Peyer's patch (tissue), 4 donors: ENCODE data around the gene NAB1. TPM values are rescaled to one million over a fixed set of nuclear protein-coding genes. Genes with fewer than 3 reads are reported as not detected.
"Not testable (repeated sequence)": the region's sequence is repeated elsewhere in the genome, so short reads cannot be mapped to it uniquely, and the experiment has no call there.

ENCODE experiments used
- DNase-seq, 3 donors: peaks; one replicate each; pipeline ENCODE4 v3.0.0-alpha.2; 2017 to 2019
- H3K27ac ChIP-seq, 4 donors: fragments of 200-600 bp; sonication (generic); one replicate each; pipeline ENCODE4 v1.5.1; 2016 to 2019
- H3K27me3 ChIP-seq, 2 donors: fragments of 200-600 bp; sonication (generic); one replicate each; pipeline ENCODE4 v1.5.1; 2019
- H3K36me3 ChIP-seq, 3 donors: fragments of 200-600 bp; sonication (generic); one replicate each; pipeline ENCODE4 v1.5.1; 2016 to 2019
- H3K4me1 ChIP-seq, 4 donors: fragments of 200-600 bp; sonication (generic); one replicate each; pipeline ENCODE4 v1.5.1; 2016 to 2019
- H3K4me3 ChIP-seq, 4 donors: fragments of 200-600 bp; sonication (generic); 1 replicate in 3 of 4; 2 replicates in 1 of 4; pipeline ENCODE4 v1.5.1; 2016 to 2019; ENCODE audit warnings: mild to moderate bottlenecking in 1 of 4
- H3K9me3 ChIP-seq, 4 donors: fragments of 200-600 bp; sonication (generic); one replicate each; pipeline ENCODE4 v1.5.1; 2016 to 2019; ENCODE audit warnings: mild to moderate bottlenecking in 1 of 4
- CTCF ChIP-seq, 6 experiments: fragments of 450-650 bp in 4 of 6; fragments of 200-600 bp in 2 of 6; sonication (generic) in 1 of 6; IDR thresholded peaks; one replicate each; pipeline ENCODE4 v1.5.1; 2017 to 2019; ENCODE audit warnings: antibody characterized with exemption in 6 of 6, mild to moderate bottlenecking in 3 of 6, moderate library complexity in 1 of 6
- POLR2A ChIP-seq, 2 donors: fragments of 450-650 bp; IDR thresholded peaks; one replicate each; pipeline ENCODE4 v1.5.1; 2017; ENCODE audit warnings: antibody characterized with exemption in 2 of 2, mild to moderate bottlenecking in 2 of 2, moderate library complexity in 2 of 2
- total RNA-seq, 4 donors: library from RNA; depleted of rRNA; stranded (reverse); fragments of >200 nt; gene quantifications; one replicate each; pipeline ENCODE4 v1.1.0, GENCODE V29; 2016

The NAB1 gene
- total RNA-seq, 4 donors from 2014 or later: 23.1 to 86.6 (median 31.3) TPM

GRCh38 chr2:190607014-190607597 is 41.8 kb upstream of the NAB1 start:
- DNase-seq: no peak
- Histone ChIP-seq H3K9me3 (no peaks in the 10 kb centered on the region), H3K4me3 (no peak overlapping the region), H3K36me3 (no peaks in the 10 kb centered on the region), H3K27ac (no peak overlapping the region), H3K27me3 (no peaks in the 10 kb centered on the region), H3K4me1 (no peaks in the 10 kb centered on the region)
- TF ChIP-seq CTCF (IDR thresholded peaks at IDR 0.05): no peak

GRCh38 chr2:190607657-190608357 is 41.1 kb upstream of the NAB1 start:
- no peak for TF ChIP-seq POLR2A (IDR thresholded peaks at IDR 0.05)
- no peak for TF ChIP-seq CTCF (IDR thresholded peaks at IDR 0.05)
- H3K27me3 ChIP-seq: no peaks in the 10 kb centered on the region

GRCh38 chr2:190608863-190609262 is 40.0 kb upstream of the NAB1 start:
- DNase-seq, H3K36me3 ChIP-seq, H3K4me3 ChIP-seq, H3K9me3 ChIP-seq, H3K27me3 ChIP-seq, H3K4me1 ChIP-seq, H3K27ac ChIP-seq: not testable (repeated sequence)

More at GRCh38 chr2:190607657-190608357, 41.1 kb upstream of the NAB1 start:
- Histone ChIP-seq H3K36me3 (no peaks in the 10 kb centered on the region), H3K9me3 (no peaks in the 10 kb centered on the region), H3K4me1 (no peaks in the 10 kb centered on the region), H3K4me3 (no peak overlapping the region), H3K27ac (no peak overlapping the region)
- DNase-seq: no peak

- DNase-seq, H3K27ac ChIP-seq, H3K36me3 ChIP-seq, H3K4me1 ChIP-seq, H3K27me3 ChIP-seq, H3K4me3 ChIP-seq, H3K9me3 ChIP-seq: not testable (repeated sequence)
These were observed 39.5 kb upstream of the NAB1 start for GRCh38 chr2:190609397-190609796.

GRCh38 chr2:190610528-190610927 is 38.4 kb upstream of the NAB1 start:
- H3K9me3 ChIP-seq, DNase-seq, H3K4me3 ChIP-seq, H3K27me3 ChIP-seq, H3K27ac ChIP-seq, H3K4me1 ChIP-seq, H3K36me3 ChIP-seq: not testable (repeated sequence)

GRCh38 chr2:190615555-190616200 is 33.2 kb upstream of the NAB1 start:
- no peak for DNase-seq
- no peaks in the 10 kb centered on the region for H3K4me1 ChIP-seq
- H3K36me3 ChIP-seq: no peaks in the 10 kb centered on the region
- no peak overlapping the region for H3K4me3 ChIP-seq
- H3K27me3 ChIP-seq: no peaks in the 10 kb centered on the region
- H3K27ac ChIP-seq: no peak overlapping the region
- no peaks in the 10 kb centered on the region for H3K9me3 ChIP-seq
- TF ChIP-seq CTCF (IDR thresholded peaks at IDR 0.05) (no peak), POLR2A (IDR thresholded peaks at IDR 0.05) (no peak)

GRCh38 chr2:190618030-190618429 is 30.9 kb upstream of the NAB1 start:
- H3K4me1 ChIP-seq: no peaks in the 10 kb centered on the region
- H3K36me3 ChIP-seq: no peaks in the 10 kb centered on the region
- no peak for DNase-seq
- H3K9me3 ChIP-seq: no peaks in the 10 kb centered on the region
- TF ChIP-seq CTCF (IDR thresholded peaks at IDR 0.05): no peak
- TF ChIP-seq POLR2A (IDR thresholded peaks at IDR 0.05): no peak
- H3K27ac ChIP-seq: no peak overlapping the region
- H3K4me3 ChIP-seq: no peak overlapping the region
- no peaks in the 10 kb centered on the region for H3K27me3 ChIP-seq
